GM12873 (cell line): ENCODE results near the gene N4BP2L1.

Experiments used
- CTCF ChIP-seq: IDR thresholded peaks from 2 replicates; pipeline ENCODE4 v1.5.1; 2012; ENCODE audit warnings: low read depth, mild to moderate bottlenecking, moderate library complexity, low read length, control low read depth; ENCODE audit not compliant: insufficient read depth; ENCODE audit errors: missing control alignments

Gene N4BP2L1

GRCh38 chr13:32385410-32385809 lies 42.5 kb downstream of the N4BP2L1 start:
- no peak for TF ChIP-seq CTCF

- no peak for TF ChIP-seq CTCF
These were observed 43.2 kb downstream of the N4BP2L1 start for GRCh38 chr13:32384702-32385101.

GRCh38 chr13:32383836-32384618 lies 43.9 kb downstream of the N4BP2L1 start:
- no peak for TF ChIP-seq CTCF

- TF ChIP-seq CTCF = peak; percentile 55
These were observed 46.4 kb downstream of the N4BP2L1 start for GRCh38 chr13:32381539-32381938.

- TF ChIP-seq CTCF = no peak
These were observed 49.9 kb downstream of the N4BP2L1 start for GRCh38 chr13:32378012-32378411.

- TF ChIP-seq CTCF = no peak
These were observed 51.1 kb downstream of the N4BP2L1 start for GRCh38 chr13:32376642-32377415.

GRCh38 chr13:32370805-32371204 lies 57.1 kb downstream of the N4BP2L1 start:
- no peak for TF ChIP-seq CTCF
